Measurements from ENCODE around the gene KCNAB1.

- TF ChIP-seq CTCF (IDR thresholded peaks at IDR 0.05; ENCODE audit: low read depth, low read length, missing input control) (no peak), TAF1 (conservative IDR thresholded peaks at IDR 0.05) (no peak), MAX (IDR thresholded peaks at IDR 0.05) (no peak), YY1 (IDR thresholded peaks at IDR 0.05) (no peak)
These were observed 434.1 kb downstream of the KCNAB1 start for GRCh38 chr3:156554515-156554841.

Data from liver (tissue), 3 donors.